ENCODE results near the gene SYAP1.

DNA sequence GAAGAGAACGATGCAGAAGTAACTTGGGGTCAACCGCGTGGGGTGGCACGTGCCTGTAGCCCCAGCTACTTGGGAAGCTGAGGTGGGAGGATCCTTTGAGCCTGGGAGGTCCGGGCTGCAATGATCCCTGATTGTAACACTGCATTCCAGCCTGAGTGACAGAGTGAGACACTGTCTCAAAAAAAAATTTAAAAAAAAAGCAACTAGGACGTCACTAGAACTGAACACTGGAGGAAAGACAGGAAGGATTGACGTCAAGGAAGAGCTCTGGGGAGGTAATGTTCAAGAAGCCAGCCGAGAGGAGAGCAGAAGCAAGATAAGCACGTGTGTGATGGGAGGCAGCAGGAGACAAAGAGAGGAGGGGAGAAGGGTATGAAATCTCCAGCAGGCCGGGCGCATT, 40.7 kb upstream of the SYAP1 start:
- TF ChIP-seq, protein P1, sequence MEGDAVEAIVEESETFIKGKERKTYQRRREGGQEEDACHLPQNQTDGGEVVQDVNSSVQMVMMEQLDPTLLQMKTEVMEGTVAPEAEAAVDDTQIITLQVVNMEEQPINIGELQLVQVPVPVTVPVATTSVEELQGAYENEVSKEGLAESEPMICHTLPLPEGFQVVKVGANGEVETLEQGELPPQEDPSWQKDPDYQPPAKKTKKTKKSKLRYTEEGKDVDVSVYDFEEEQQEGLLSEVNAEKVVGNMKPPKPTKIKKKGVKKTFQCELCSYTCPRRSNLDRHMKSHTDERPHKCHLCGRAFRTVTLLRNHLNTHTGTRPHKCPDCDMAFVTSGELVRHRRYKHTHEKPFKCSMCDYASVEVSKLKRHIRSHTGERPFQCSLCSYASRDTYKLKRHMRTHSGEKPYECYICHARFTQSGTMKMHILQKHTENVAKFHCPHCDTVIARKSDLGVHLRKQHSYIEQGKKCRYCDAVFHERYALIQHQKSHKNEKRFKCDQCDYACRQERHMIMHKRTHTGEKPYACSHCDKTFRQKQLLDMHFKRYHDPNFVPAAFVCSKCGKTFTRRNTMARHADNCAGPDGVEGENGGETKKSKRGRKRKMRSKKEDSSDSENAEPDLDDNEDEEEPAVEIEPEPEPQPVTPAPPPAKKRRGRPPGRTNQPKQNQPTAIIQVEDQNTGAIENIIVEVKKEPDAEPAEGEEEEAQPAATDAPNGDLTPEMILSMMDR (IDR thresholded peaks at IDR 0.05), result no peak
- TF ChIP-seq POLR2A (IDR thresholded peaks at IDR 0.05), result no peak
- TF ChIP-seq POLR2AphosphoS5 (IDR thresholded peaks at IDR 0.05), result no peak
- no peak for TF ChIP-seq EP300 (IDR thresholded peaks at IDR 0.05)

All from gastroesophageal sphincter (tissue), 3 donors.